OCI-LY7 (cell line): ENCODE results near the gene NUDT16. TPM values are rescaled to one million over a fixed set of nuclear protein-coding genes. Genes with fewer than 3 reads are reported as not detected.

ENCODE experiments used
- BruUV-seq: library from RNA; stranded (reverse); fragments of 400-500 nt; replicated peaks from 2 replicates; lab custom pipeline; 2021; lab: Mats Ljungman, UMichigan
- CTCF ChIA-PET: fragments of 300-600 bp; sonication (Branson Sonifier 250); formaldehyde crosslinking; loops from one replicate; lab custom pipeline; 2022; ENCODE audit warnings: antibody characterized with exemption; ENCODE audit not compliant: unreplicated experiment; lab: Charles Lee
- POLR2A ChIA-PET: fragments of 300-600 bp; sonication (Branson Sonifier 250); formaldehyde crosslinking; loops from one replicate; lab custom pipeline; 2022; ENCODE audit warnings: antibody characterized with exemption; lab: Charles Lee
- DNase-seq: peaks from one replicate; pipeline ENCODE4 v3.0.0-alpha.2; 2015; ENCODE audit warnings: low spot score
- H2AFZ ChIP-seq: fragments of 200-600 bp; sonication (generic), shearing (Covaris generic); 2 replicates; pipeline ENCODE4 v1.6.1; 2014; ENCODE audit warnings: mild to moderate bottlenecking, antibody characterized with exemption, low read length, moderate library complexity
- H3K27ac ChIP-seq: fragments of 200-600 bp; sonication (generic); 2 replicates; pipeline ENCODE4 v1.5.1; 2014; ENCODE audit warnings: mixed run types, low read depth, mild to moderate bottlenecking, moderate library complexity, low read length, inconsistent platforms; ENCODE audit not compliant: poor library complexity, severe bottlenecking
- H3K36me3 ChIP-seq: fragments of 200-600 bp; sonication (generic); 2 replicates; pipeline ENCODE4 v1.6.1; 2014; ENCODE audit warnings: mild to moderate bottlenecking, antibody characterized with exemption, low read length, moderate library complexity, mixed read lengths; ENCODE audit not compliant: insufficient read depth
- H3K4me1 ChIP-seq: fragments of 200-600 bp; sonication (generic); 2 replicates; pipeline ENCODE4 v1.5.1; 2014; ENCODE audit warnings: mild to moderate bottlenecking, low read length; ENCODE audit not compliant: insufficient read depth, poor library complexity, severe bottlenecking
- H3K4me2 ChIP-seq: fragments of 200-600 bp; sonication (generic); 2 replicates; pipeline ENCODE4 v1.6.1; 2014; ENCODE audit warnings: mild to moderate bottlenecking, low read length
- H3K4me3 ChIP-seq: fragments of 200-600 bp; sonication (generic); 2 replicates; pipeline ENCODE4 v1.5.1; 2014; ENCODE audit warnings: mild to moderate bottlenecking, low read depth, low read length; ENCODE audit not compliant: poor library complexity, severe bottlenecking
- H3K79me2 ChIP-seq: fragments of 200-600 bp; sonication (generic); 2 replicates; pipeline ENCODE4 v1.6.1; 2016; ENCODE audit warnings: low read depth, mild to moderate bottlenecking, low read length, moderate library complexity, mixed read lengths; ENCODE audit not compliant: insufficient read depth
- H3K9me2 ChIP-seq: fragments of 200-600 bp; sonication (generic); 2 replicates; pipeline ENCODE4 v1.6.1; 2016; ENCODE audit warnings: mild to moderate bottlenecking, low read length, mixed read lengths; ENCODE audit not compliant: insufficient read depth
- H3K9me3 ChIP-seq: fragments of 200-600 bp; sonication (generic); 2 replicates; pipeline ENCODE4 v1.6.1; 2014; ENCODE audit warnings: mild to moderate bottlenecking, mixed run types, low read length, mixed read lengths
- H4K20me1 ChIP-seq: fragments of 200-600 bp; sonication (generic); 2 replicates; pipeline ENCODE4 v1.6.1; 2014; ENCODE audit warnings: mild to moderate bottlenecking, antibody characterized with exemption, low read length, moderate library complexity, mixed read lengths; ENCODE audit not compliant: insufficient read depth
- CTCF ChIP-seq: fragments of 200-600 bp; sonication (generic); conservative IDR thresholded peaks from 2 replicates; pipeline ENCODE4 v1.5.1; 2014; ENCODE audit warnings: mild to moderate bottlenecking, antibody characterized with exemption, low read length, moderate library complexity, mixed read lengths
- EZH2phosphoT487 ChIP-seq: fragments of 200-600 bp; sonication (generic); IDR thresholded peaks from 2 replicates; pipeline ENCODE4 v1.6.1; 2018; ENCODE audit warnings: low read depth, borderline replicate concordance, mild to moderate bottlenecking, mixed run types, antibody characterized with exemption, low read length, moderate library complexity, mixed read lengths
- intact Hi-C: fragments of 100-400 bp; cut with micrococcal nuclease; formaldehyde crosslinking; loops from one replicate; pipeline ENCODE4 v1.10.0; 2022; ENCODE audit not compliant: unreplicated experiment
- total RNA-seq, 2 experiments: library from RNA; depleted of rRNA in 1 of 2; stranded (reverse); fragments of >200 nt in 1 of 2; shearing (Covaris generic) in 1 of 2; gene quantifications; 2 replicates each; pipeline ENCODE4 v1.2.3, GENCODE V29; 2014 to 2022

NUDT16 gene
- total RNA-seq, 2 experiments from 2014 or later, result 8.7 to 12.5 TPM

- POLR2A ChIA-PET, result no interaction called here
- H3K9me2 ChIP-seq, result no peaks in the 10 kb centered on the region
- no peak overlapping the region for H3K4me3 ChIP-seq
These were observed 19.8 kb upstream of the NUDT16 start for GRCh38 chr3:131361464-131362421.

GRCh38 chr3:131363275-131363674 is 18.3 kb upstream of the NUDT16 start:
- BruUV-seq, result no TSS peak
- Histone ChIP-seq H3K4me3 (no peak overlapping the region), H3K9me3 (no peaks in the 10 kb centered on the region), H3K9me2 (no peaks in the 10 kb centered on the region), H3K36me3 (no peaks in the 10 kb centered on the region), H4K20me1 (no peaks in the 10 kb centered on the region), H3K4me2 (no peak overlapping the region), H3K27ac (no peak overlapping the region), H3K79me2 (no peaks in the 10 kb centered on the region), H2AFZ (no peak overlapping the region), H3K4me1 (no peaks in the 10 kb centered on the region)
- no peak for DNase-seq
- intact Hi-C loops, result no loop called here
- ChIA-PET POLR2A (interaction anchor here (0.9 kb wide), 1 partner anchor 14 kb away, joined by 3 read pairs; no protein-coding TSS in a partner anchor), CTCF (no interaction called here)
- no peak for TF ChIP-seq CTCF
- TF ChIP-seq EZH2phosphoT487, result no peak

More at GRCh38 chr3:131361464-131362421, 19.8 kb upstream of the NUDT16 start:
- no peaks in the 10 kb centered on the region for H3K4me1 ChIP-seq
- intact Hi-C loops, result no loop called here
- no peak overlapping the region for H3K27ac ChIP-seq
- no peak for DNase-seq
- TF ChIP-seq EZH2phosphoT487 (no peak), CTCF (no peak)
- no peak overlapping the region for H3K4me2 ChIP-seq
- CTCF ChIA-PET, result no interaction called here
- H4K20me1 ChIP-seq, result no peaks in the 10 kb centered on the region
- H3K79me2 ChIP-seq, result no peaks in the 10 kb centered on the region
- no peaks in the 10 kb centered on the region for H3K36me3 ChIP-seq
- no peak overlapping the region for H2AFZ ChIP-seq
- H3K9me3 ChIP-seq, result no peaks in the 10 kb centered on the region
- BruUV-seq, result no TSS peak
